Activated T-helper 17 cell treated with anti-CD3 and anti-CD28 coated beads, Interleukin-2, amount 50 U/mL, for 72 hours (primary cell): ENCODE measurements around the gene GNL2. TPM values are rescaled to one million over a fixed set of nuclear protein-coding genes. Genes with fewer than 3 reads are reported as not detected.

Experiments used
- ATAC-seq: fragments of 150-1000 bp; cut with Tn5 transposase; replicated peaks from 2 replicates; pipeline ENCODE4 v1.10.0; 2021; ENCODE audit warnings: mild to moderate bottlenecking, moderate library complexity
- H3K27ac Mint-ChIP-seq: one replicate; pipeline ENCODE4 v1.8.0; 2022; ENCODE audit warnings: mixed read lengths
- H3K27me3 Mint-ChIP-seq: one replicate; pipeline ENCODE4 v1.8.0; 2022; ENCODE audit warnings: mixed read lengths
- H3K36me3 Mint-ChIP-seq: one replicate; pipeline ENCODE4 v1.8.0; 2022; ENCODE audit warnings: low read depth, mild to moderate bottlenecking, mixed read lengths
- H3K4me1 Mint-ChIP-seq: one replicate; pipeline ENCODE4 v1.8.0; 2022; ENCODE audit warnings: mixed read lengths
- H3K4me3 Mint-ChIP-seq: one replicate; pipeline ENCODE4 v1.8.0; 2022; ENCODE audit warnings: mild to moderate bottlenecking, mixed read lengths
- H3K9me3 Mint-ChIP-seq: one replicate; pipeline ENCODE4 v1.8.0; 2022; ENCODE audit warnings: mixed read lengths
- total RNA-seq, 2 donors: library from RNA; stranded (reverse); gene quantifications; one replicate each; pipeline ENCODE4 v1.2.3, GENCODE V29; 2022

The GNL2 gene
- total RNA-seq, 2 donors from 2014 or later = 48.8 to 76.6 TPM

- Mint-ChIP-seq H3K4me1 (peaks cover 3% of the 10 kb centered on the region), H3K27ac (no peak overlapping the region), H3K36me3 (no peaks in the 10 kb centered on the region), H3K27me3 (peaks cover 33% of the 10 kb centered on the region), H3K4me3 (no peak overlapping the region), H3K9me3 (no peaks in the 10 kb centered on the region)
- ATAC-seq = no peak
These were observed 25.7 kb upstream of the GNL2 start for GRCh38 chr1:37621326-37621870.

GRCh38 chr1:37620707-37621106 lies 25.0 kb upstream of the GNL2 start:
- ATAC-seq = no peak

GRCh38 chr1:37616330-37616729 lies 20.6 kb upstream of the GNL2 start:
- no peak overlapping the region for H3K4me3 Mint-ChIP-seq
- peaks cover 37% of the 10 kb centered on the region for H3K27me3 Mint-ChIP-seq
- H3K9me3 Mint-ChIP-seq = no peaks in the 10 kb centered on the region

More at GRCh38 chr1:37620707-37621106, 25.0 kb upstream of the GNL2 start:
- Mint-ChIP-seq H3K36me3 (no peaks in the 10 kb centered on the region), H3K27me3 (peaks cover 39% of the 10 kb centered on the region), H3K4me1 (peaks cover 3% of the 10 kb centered on the region), H3K9me3 (no peaks in the 10 kb centered on the region), H3K4me3 (no peak overlapping the region), H3K27ac (no peak overlapping the region)

GRCh38 chr1:37614105-37614504 lies 18.4 kb upstream of the GNL2 start:
- Mint-ChIP-seq H3K9me3 (no peaks in the 10 kb centered on the region), H3K36me3 (no peaks in the 10 kb centered on the region), H3K27ac (no peak overlapping the region), H3K4me3 (no peak overlapping the region), H3K27me3 (peaks cover 31% of the 10 kb centered on the region), H3K4me1 (peaks cover 3% of the 10 kb centered on the region)
- no peak for ATAC-seq

More at GRCh38 chr1:37616330-37616729, 20.6 kb upstream of the GNL2 start:
- Mint-ChIP-seq H3K4me1 (peaks cover 3% of the 10 kb centered on the region), H3K27ac (no peak overlapping the region), H3K36me3 (no peaks in the 10 kb centered on the region)
- no peak for ATAC-seq

- ATAC-seq = no peak
- H3K4me1 Mint-ChIP-seq = no peaks in the 10 kb centered on the region
- H3K27me3 Mint-ChIP-seq = peaks cover 17% of the 10 kb centered on the region
- no peaks in the 10 kb centered on the region for H3K36me3 Mint-ChIP-seq
- H3K4me3 Mint-ChIP-seq = no peak overlapping the region
- no peaks in the 10 kb centered on the region for H3K9me3 Mint-ChIP-seq
- H3K27ac Mint-ChIP-seq = no peak overlapping the region
These were observed 16.4 kb upstream of the GNL2 start for GRCh38 chr1:37612186-37612585.

- ATAC-seq = no peak
- no peaks in the 10 kb centered on the region for H3K4me1 Mint-ChIP-seq
- H3K27me3 Mint-ChIP-seq = peaks cover 2% of the 10 kb centered on the region
- H3K27ac Mint-ChIP-seq = no peak overlapping the region
- H3K36me3 Mint-ChIP-seq = no peaks in the 10 kb centered on the region
- H3K9me3 Mint-ChIP-seq = no peaks in the 10 kb centered on the region
- no peak overlapping the region for H3K4me3 Mint-ChIP-seq
These were observed 14.3 kb upstream of the GNL2 start for GRCh38 chr1:37609994-37610393.

- no peaks in the 10 kb centered on the region for H3K4me1 Mint-ChIP-seq
- no peak overlapping the region for H3K27ac Mint-ChIP-seq
- H3K4me3 Mint-ChIP-seq = no peak overlapping the region
These were observed 13.3 kb upstream of the GNL2 start for GRCh38 chr1:37609002-37609401.

GRCh38 chr1:37606481-37607263 lies 10.9 kb upstream of the GNL2 start:
- peaks cover 5% of the 10 kb centered on the region for H3K4me1 Mint-ChIP-seq
- H3K9me3 Mint-ChIP-seq = no peaks in the 10 kb centered on the region
- H3K36me3 Mint-ChIP-seq = no peaks in the 10 kb centered on the region
- no peak overlapping the region for H3K27ac Mint-ChIP-seq
- no peak overlapping the region for H3K4me3 Mint-ChIP-seq
- no peak for ATAC-seq
- H3K27me3 Mint-ChIP-seq = peaks cover 11% of the 10 kb centered on the region

More at GRCh38 chr1:37609002-37609401, 13.3 kb upstream of the GNL2 start:
- Mint-ChIP-seq H3K9me3 (no peaks in the 10 kb centered on the region), H3K27me3 (peaks cover 11% of the 10 kb centered on the region), H3K36me3 (no peaks in the 10 kb centered on the region)
- ATAC-seq = no peak

- Mint-ChIP-seq H3K27me3 (peaks cover 11% of the 10 kb centered on the region), H3K9me3 (no peaks in the 10 kb centered on the region), H3K36me3 (no peaks in the 10 kb centered on the region), H3K4me3 (no peak overlapping the region), H3K27ac (no peak overlapping the region), H3K4me1 (peaks cover 5% of the 10 kb centered on the region)
- no peak for ATAC-seq
These were observed 10.2 kb upstream of the GNL2 start for GRCh38 chr1:37605806-37606474.

- no peak overlapping the region for H3K4me3 Mint-ChIP-seq
- H3K4me1 Mint-ChIP-seq = peaks cover 5% of the 10 kb centered on the region
- H3K27ac Mint-ChIP-seq = no peak overlapping the region
- peaks cover 11% of the 10 kb centered on the region for H3K27me3 Mint-ChIP-seq
- no peaks in the 10 kb centered on the region for H3K36me3 Mint-ChIP-seq
- H3K9me3 Mint-ChIP-seq = no peaks in the 10 kb centered on the region
- ATAC-seq = no peak
These were observed 9.4 kb upstream of the GNL2 start for GRCh38 chr1:37605061-37605650.

GRCh38 chr1:37602750-37603694 lies 7.3 kb upstream of the GNL2 start:
- Mint-ChIP-seq H3K27me3 (peaks cover 11% of the 10 kb centered on the region), H3K9me3 (no peaks in the 10 kb centered on the region), H3K4me1 (peaks cover 5% of the 10 kb centered on the region), H3K27ac (no peak overlapping the region), H3K4me3 (no peak overlapping the region), H3K36me3 (no peaks in the 10 kb centered on the region)
- peak; percentile 44 for ATAC-seq

- H3K9me3 Mint-ChIP-seq = no peaks in the 10 kb centered on the region
- peaks cover 11% of the 10 kb centered on the region for H3K27me3 Mint-ChIP-seq
- ATAC-seq = no peak
- no peaks in the 10 kb centered on the region for H3K36me3 Mint-ChIP-seq
- H3K4me1 Mint-ChIP-seq = peaks cover 8% of the 10 kb centered on the region
- H3K4me3 Mint-ChIP-seq = no peak overlapping the region
- H3K27ac Mint-ChIP-seq = no peak overlapping the region
These were observed 5.7 kb upstream of the GNL2 start for GRCh38 chr1:37601441-37601840.

GRCh38 chr1:37599940-37600339 lies 4.2 kb upstream of the GNL2 start:
- H3K4me1 Mint-ChIP-seq = peaks cover 18% of the 10 kb centered on the region
- no peaks in the 10 kb centered on the region for H3K9me3 Mint-ChIP-seq
- peaks cover 10% of the 10 kb centered on the region for H3K36me3 Mint-ChIP-seq
- no peak overlapping the region for H3K4me3 Mint-ChIP-seq
- ATAC-seq = no peak
- H3K27ac Mint-ChIP-seq = no peak overlapping the region
- H3K27me3 Mint-ChIP-seq = peaks cover 10% of the 10 kb centered on the region

- no peaks in the 10 kb centered on the region for H3K27me3 Mint-ChIP-seq
- H3K9me3 Mint-ChIP-seq = no peaks in the 10 kb centered on the region
- H3K4me1 Mint-ChIP-seq = peaks cover 19% of the 10 kb centered on the region
- peak overlapping the region; percentile 100 for H3K27ac Mint-ChIP-seq
- H3K4me3 Mint-ChIP-seq = peak overlapping the region; percentile 100
- peak; percentile 26 for ATAC-seq
- H3K36me3 Mint-ChIP-seq = peaks cover 41% of the 10 kb centered on the region
These were observed 488 bp upstream of the GNL2 start for GRCh38 chr1:37596182-37596667.
